Stimulated activated CD4-positive, alpha-beta T cell treated with anti-CD3 and anti-CD28 coated beads, Interleukin-4, amount 100 ng/mL, for 24 hours (primary cell): ENCODE results near the gene CHN2.

Experiments used
- DNase-seq: peaks from one replicate; pipeline ENCODE4 v3.0.0-alpha.2; 2020

The CHN2 gene

GRCh38 chr7:29287366-29287765 is 92.8 kb downstream of the CHN2 start:
- no peak for DNase-seq

DNA sequence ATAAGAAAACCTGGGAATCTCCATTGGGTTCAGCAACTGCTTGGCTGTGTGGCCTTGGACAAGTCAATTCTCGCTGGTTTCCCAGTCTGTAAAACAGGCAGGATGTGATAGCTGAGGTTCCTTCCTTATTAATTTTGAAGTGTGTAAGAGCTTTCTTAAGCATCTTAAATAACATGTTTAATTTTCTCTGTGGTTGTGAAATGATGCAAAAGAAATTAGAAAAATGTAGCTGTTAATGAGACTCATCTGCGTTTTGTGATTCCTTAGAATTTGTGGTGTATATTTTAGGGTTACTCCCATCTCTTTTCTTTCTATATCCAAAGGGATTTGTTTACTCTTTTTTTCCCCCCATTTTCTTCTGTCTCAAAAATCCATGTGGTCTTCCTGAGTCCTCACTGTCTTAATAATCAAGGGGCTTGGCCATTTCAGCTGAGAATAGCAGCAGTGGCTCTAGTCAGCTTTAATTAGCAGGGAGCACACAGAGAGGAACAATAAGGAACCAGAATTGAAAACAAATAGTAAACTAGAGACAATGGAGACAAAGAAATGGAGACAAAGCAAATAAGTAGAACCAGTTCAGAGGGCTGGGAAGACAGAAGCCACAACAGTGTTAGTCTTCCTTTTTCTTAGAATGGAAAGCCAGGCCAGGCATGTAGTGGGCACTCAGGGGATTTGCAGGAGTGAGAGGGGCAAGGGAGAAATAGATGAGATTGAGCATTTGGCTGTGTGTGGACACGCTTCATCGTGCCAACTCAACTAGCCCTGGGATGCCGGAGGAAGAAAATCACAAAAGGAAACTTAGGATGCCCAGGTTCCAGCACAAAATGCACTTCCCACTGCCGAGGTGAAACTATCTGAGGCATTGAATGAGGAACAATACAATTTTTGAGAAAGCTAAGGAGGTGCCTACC is 93.9 kb downstream of the CHN2 start:
- DNase-seq: no peak

GRCh38 chr7:29289156-29290021 is 94.8 kb downstream of the CHN2 start:
- no peak for DNase-seq

DNA sequence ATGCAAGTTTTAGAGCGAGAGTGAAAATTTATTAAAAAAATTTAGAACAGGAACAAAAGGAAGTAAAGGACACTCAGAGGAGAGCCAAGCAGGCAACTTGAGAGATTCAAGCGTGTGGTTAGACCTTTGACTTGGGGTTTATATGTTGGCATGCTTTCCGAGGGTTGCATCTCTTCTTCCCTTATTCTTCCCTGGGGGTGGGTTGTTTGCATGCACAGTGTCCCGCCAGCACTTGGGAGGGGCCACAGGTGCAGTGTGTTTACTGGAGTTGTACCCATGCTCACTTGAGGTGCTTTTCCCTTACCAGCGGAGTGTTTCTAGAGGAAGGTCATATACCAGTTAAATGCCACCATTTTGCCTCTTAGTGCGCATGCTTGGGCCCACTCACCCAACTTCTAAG is 96.3 kb downstream of the CHN2 start:
- no peak for DNase-seq

- no peak for DNase-seq
Measured at GRCh38 chr7:29291723-29292618, 97.4 kb downstream of the CHN2 start.

DNA sequence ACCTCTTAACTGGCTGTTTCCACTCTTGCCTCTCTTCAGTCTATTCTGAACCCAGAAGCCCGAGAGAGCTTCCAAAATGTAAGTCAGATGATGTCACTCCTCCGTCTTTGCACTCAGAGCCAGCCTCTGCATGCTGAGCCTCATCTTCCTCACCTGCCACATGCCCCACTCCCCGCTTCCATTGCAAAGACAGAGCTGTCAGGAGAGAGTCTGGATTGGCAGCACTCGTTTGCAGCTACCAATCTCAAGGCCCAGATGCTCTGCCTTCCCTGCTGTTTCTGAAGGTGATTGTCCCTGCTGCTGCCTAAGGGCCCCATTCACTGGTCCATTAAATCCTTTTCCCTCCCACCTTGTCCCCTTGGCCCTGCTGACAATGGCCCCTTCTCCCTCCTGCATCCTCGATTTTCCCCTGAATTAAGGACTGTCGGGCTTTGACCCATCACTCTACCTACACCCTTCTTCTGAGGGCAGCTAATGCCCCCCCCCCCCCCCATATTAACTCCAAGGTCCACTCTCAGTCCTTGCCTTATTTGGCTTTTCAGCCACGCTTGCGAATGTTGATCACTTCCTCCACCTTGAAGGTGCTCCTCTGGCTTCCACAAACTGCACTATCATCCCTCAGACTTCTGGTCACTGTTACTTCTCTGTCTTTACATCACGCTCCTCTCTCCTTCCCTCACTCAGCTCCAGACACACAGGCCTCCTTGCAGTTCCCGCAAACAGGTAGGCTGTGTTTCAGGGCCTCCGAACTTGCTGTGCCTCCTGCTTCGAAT is 98.5 kb downstream of the CHN2 start:
- no peak for DNase-seq

DNA sequence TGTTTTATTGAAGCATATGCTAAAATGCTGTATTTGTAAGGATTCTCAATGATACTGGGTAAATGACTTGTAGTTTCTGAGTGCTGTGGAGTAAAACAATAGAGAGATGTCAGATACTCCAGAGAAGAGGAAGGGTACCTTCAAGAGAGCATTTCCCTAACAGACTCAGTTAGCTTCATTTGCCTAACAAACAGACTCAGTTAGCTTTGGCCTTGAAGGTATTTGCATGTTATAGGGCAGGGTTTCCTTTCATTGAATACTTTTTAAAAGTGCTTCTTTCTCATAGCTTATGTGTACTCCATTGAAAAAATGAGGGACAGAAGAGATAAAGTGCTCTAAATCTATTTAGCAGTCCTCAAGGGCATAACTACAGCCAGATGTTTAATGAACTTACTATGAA is 101.8 kb downstream of the CHN2 start:
- DNase-seq: no peak

GRCh38 chr7:29297194-29297890 is 102.8 kb downstream of the CHN2 start:
- DNase-seq: no peak

- no peak for DNase-seq
Measured at GRCh38 chr7:29299086-29299485, 104.5 kb downstream of the CHN2 start.

DNA sequence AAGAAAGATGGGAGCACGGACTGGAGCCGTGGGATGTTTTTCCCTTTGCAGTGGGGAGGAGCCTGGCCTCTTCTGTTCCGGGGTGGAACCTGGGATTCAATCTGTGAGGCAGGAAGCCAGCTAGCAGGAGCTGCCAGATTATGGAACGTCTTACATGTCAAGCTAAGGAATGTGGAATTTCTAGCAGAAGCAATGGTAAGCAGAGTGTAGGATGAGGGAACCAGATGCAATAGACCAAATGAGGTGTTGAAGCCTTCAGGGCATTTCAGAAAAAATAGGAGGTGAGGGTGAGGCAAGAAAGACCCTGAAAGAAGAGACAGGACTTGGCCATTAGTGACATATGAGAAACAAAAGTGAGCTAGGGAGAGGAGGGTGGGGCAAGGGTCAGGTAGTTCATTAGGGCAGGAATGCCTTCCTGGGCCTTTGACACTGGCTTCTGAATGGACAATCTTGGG is 105.5 kb downstream of the CHN2 start:
- DNase-seq: no peak

DNA sequence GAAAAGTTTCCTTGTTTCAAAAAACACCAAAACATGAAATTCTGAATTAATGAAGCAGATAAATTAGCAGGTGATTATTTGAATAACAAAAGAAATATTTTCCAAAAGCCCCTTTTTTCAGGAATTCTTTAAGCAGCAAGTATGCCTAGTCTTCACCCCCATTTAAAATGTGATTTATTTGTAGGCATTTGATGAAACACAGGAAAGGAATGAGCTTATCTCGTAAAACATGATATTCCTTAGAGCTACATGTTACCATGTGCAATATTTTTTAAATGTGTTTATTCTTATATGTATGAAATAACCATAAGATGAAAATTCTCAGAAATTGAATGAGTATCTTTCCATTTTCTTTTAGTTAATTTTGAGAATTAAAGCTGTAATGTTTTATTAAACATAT is 106.1 kb downstream of the CHN2 start:
- DNase-seq: no peak

DNA sequence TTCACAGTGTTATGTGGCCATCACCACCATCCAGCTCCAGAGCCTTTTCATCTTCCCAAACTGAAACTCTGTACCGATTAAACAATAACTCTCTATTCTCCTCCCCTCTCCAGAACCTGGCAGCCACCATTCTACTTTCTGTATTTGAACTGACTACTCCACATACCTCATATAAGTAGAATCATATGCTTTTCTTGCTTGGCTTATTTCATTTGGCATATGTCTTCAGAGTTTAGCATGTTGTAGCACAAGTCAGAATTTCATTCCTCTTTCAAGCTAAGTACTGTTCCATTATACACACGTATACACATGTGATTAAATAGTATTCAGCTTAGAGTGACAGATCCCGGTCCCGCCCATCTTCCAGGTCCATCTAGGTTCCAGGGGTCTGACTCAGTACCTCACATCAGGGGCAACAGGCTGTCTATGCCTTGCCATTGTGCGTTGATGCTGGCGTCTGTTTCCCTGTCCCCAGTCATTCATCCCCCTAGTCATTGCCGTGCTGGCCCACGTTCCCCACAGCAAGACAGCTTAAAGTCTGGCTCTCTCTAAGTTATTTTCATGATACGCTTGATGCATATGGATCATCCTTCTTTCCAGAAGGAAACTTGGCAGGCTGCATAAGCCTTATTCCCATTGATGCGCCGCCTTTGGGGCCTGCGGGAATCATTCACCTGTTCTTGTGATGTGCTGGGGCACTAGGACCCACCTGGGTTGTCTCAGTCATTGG is 108.3 kb downstream of the CHN2 start:
- no peak for DNase-seq

GRCh38 chr7:29304756-29305155 is 110.2 kb downstream of the CHN2 start:
- no peak for DNase-seq

GRCh38 chr7:29306319-29306991 is 111.9 kb downstream of the CHN2 start:
- no peak for DNase-seq

GRCh38 chr7:29308424-29308823 is 113.8 kb downstream of the CHN2 start:
- DNase-seq: no peak

GRCh38 chr7:29309041-29309854 is 114.7 kb downstream of the CHN2 start:
- DNase-seq: no peak

DNA sequence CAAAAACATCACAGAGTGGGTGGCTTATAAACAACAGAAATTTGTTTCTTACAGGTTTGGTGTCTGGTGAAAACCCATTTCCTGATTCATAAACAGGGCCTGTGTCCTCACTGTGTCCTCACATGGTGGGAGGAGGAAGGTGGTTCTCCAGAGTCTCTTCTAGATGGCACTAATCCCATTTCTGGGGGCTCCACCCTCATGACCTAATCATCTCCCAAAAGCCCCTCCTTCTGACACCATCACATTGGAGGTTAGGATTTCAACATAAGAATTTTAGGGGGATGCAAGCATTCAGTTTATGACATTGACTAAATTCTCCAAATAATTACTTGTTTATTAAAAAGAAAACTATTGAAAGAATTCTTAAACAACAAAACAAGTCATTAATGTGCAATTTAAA is 116.0 kb downstream of the CHN2 start:
- DNase-seq: no peak

GRCh38 chr7:29311314-29311713 is 116.7 kb downstream of the CHN2 start:
- DNase-seq: no peak

DNA sequence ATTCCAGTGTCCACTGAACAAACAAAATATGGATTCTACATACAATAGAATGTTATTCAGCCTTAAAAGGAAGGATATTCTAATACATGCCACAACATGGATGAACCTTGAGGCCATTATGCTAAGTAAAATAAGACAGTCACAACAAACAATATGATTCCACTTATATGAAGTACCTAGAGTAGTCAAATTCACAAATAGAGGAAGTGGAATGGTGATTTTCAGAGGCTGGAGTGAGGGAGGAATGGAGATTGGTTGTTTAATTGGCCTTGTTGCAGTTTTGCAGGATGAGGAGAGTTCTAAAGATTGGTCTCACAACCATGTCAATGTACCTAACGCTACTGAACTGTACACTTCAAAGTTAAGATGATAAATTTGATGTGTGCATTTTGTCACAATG is 119.6 kb downstream of the CHN2 start:
- no peak for DNase-seq
